Endothelial cell (in vitro differentiated cells): ENCODE measurements around the gene ANKRD65. TPM values are rescaled to one million over a fixed set of nuclear protein-coding genes. Genes with fewer than 3 reads are reported as not detected.

Experiments used
- DNase-seq: peaks from one replicate; pipeline ENCODE4 v3.0.0; 2021; ENCODE audit warnings: low spot score
- H3K27ac Mint-ChIP-seq: one replicate; pipeline ENCODE4 v1.8.0; 2021; ENCODE audit warnings: mixed read lengths, inconsistent platforms; ENCODE audit not compliant: unreplicated experiment
- H3K27me3 Mint-ChIP-seq: one replicate; pipeline ENCODE4 v1.8.0; 2021; ENCODE audit warnings: mild to moderate bottlenecking, moderate library complexity, mixed read lengths, inconsistent platforms; ENCODE audit not compliant: unreplicated experiment
- H3K36me3 Mint-ChIP-seq: one replicate; pipeline ENCODE4 v1.8.0; 2021; ENCODE audit warnings: mild to moderate bottlenecking, low read depth, mixed read lengths, inconsistent platforms; ENCODE audit not compliant: unreplicated experiment
- H3K4me1 Mint-ChIP-seq: one replicate; pipeline ENCODE4 v1.8.0; 2021; ENCODE audit warnings: mild to moderate bottlenecking, mixed read lengths, inconsistent platforms; ENCODE audit not compliant: unreplicated experiment
- H3K4me3 Mint-ChIP-seq: one replicate; pipeline ENCODE4 v1.8.0; 2021; ENCODE audit warnings: mild to moderate bottlenecking, mixed read lengths, inconsistent platforms; ENCODE audit not compliant: unreplicated experiment
- H3K9me3 Mint-ChIP-seq: one replicate; pipeline ENCODE4 v1.8.0; 2021; ENCODE audit warnings: mixed read lengths, inconsistent platforms; ENCODE audit not compliant: unreplicated experiment
- CTCF ChIP-seq: fragments of 200-600 bp; sonication (generic); IDR thresholded peaks from one replicate; pipeline ENCODE4 v1.5.0; 2021; ENCODE audit warnings: antibody characterized with exemption; ENCODE audit not compliant: unreplicated experiment
- total RNA-seq: library from RNA; stranded (reverse); fragmentation: NEBNext Ultra II Directional; extraction: Animal tissue kit (Norgen Biotek cat#: 25700); gene quantifications from one replicate; pipeline ENCODE4 v1.2.1, GENCODE V29; 2021; ENCODE audit not compliant: unreplicated experiment

ANKRD65 gene
- total RNA-seq, 1 donor from 2014 or later, result 0.31 TPM

- H3K27ac Mint-ChIP-seq, result peak overlapping the region; percentile 91
- peak overlapping the region; percentile 98 for H3K4me3 Mint-ChIP-seq
- H3K4me1 Mint-ChIP-seq, result peaks cover 36% of the 10 kb centered on the region
- H3K27me3 Mint-ChIP-seq, result peaks cover 11% of the 10 kb centered on the region
- no peak for TF ChIP-seq CTCF
- peaks cover 45% of the 10 kb centered on the region for H3K36me3 Mint-ChIP-seq
- DNase-seq, result no peak
- H3K9me3 Mint-ChIP-seq, result no peaks in the 10 kb centered on the region
These were observed 22.3 kb downstream of the ANKRD65 start for GRCh38 chr1:1398677-1399186.

DNA sequence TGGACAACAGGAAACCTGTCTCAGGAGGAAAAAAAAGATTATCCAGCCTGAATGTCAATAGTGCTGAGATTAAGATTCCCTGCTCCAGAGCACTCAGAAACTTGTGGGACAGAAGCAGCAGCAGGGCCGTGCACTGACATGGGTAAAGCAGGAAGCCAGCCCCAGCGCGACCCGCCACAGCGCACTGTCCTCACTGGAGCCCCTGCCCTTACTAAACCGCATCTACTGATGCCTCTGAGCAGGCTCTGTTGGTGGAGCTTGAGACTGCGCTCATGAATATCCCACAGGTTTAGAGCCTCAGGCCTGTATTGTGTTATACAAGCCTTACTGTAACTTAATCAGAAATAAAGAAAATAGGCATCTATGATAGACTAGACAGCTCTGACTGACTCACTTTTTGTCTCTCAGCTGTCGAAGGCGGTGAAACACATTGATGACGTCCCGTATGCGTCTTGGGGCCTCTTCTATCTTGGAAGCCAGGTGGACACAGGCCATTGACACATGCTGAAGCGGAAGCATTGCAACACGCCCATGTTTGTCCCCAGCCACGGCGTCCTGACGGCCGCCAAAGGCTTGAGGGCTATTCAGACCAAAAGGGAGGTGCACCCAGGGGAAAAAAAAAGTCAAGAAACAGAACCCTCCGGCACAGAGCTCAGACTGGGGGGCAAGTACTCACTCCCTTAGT, 23.1 kb downstream of the ANKRD65 start:
- Mint-ChIP-seq H3K36me3 (peaks cover 44% of the 10 kb centered on the region), H3K27ac (peak overlapping the region; percentile 91), H3K9me3 (no peaks in the 10 kb centered on the region), H3K4me1 (peaks cover 36% of the 10 kb centered on the region), H3K4me3 (peak overlapping the region; percentile 98), H3K27me3 (peaks cover 8% of the 10 kb centered on the region)
- no peak for TF ChIP-seq CTCF
- no peak for DNase-seq

GRCh38 chr1:1395166-1395565, 25.9 kb downstream of the ANKRD65 start:
- Mint-ChIP-seq H3K4me3 (peak overlapping the region; percentile 69), H3K36me3 (peaks cover 41% of the 10 kb centered on the region), H3K27ac (peak overlapping the region; percentile 67), H3K9me3 (no peaks in the 10 kb centered on the region), H3K4me1 (peaks cover 21% of the 10 kb centered on the region), H3K27me3 (no peaks in the 10 kb centered on the region)
- DNase-seq, result no peak
- no peak for TF ChIP-seq CTCF

GRCh38 chr1:1394116-1394515, 27.0 kb downstream of the ANKRD65 start:
- peaks cover 17% of the 10 kb centered on the region for H3K4me1 Mint-ChIP-seq
- no peaks in the 10 kb centered on the region for H3K27me3 Mint-ChIP-seq
- H3K4me3 Mint-ChIP-seq, result peak overlapping the region; percentile 21
- no peak for DNase-seq
- H3K27ac Mint-ChIP-seq, result no peak overlapping the region
- H3K9me3 Mint-ChIP-seq, result no peaks in the 10 kb centered on the region
- peaks cover 46% of the 10 kb centered on the region for H3K36me3 Mint-ChIP-seq
- TF ChIP-seq CTCF, result no peak

DNA sequence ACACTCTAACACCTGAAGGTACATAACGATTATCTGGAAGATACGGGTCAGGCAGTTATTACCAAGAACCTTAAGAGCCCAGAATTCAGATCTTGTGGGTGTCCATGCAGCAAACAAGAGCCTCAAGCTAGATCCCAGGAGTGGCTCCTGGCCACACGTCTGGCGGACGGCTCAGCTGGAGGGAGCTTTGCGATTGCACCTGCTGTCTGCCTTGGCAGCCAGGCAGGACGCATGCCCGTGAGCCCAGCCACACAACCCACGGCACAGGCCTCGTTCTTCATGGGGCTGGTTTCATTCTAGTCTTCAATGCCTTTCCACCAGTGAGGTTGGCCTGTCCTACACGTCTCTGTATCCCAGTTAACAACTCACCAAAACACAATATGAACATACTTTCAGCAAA, 27.6 kb downstream of the ANKRD65 start:
- Mint-ChIP-seq H3K36me3 (peaks cover 47% of the 10 kb centered on the region), H3K4me1 (peaks cover 16% of the 10 kb centered on the region), H3K4me3 (no peak overlapping the region), H3K27ac (no peak overlapping the region), H3K9me3 (no peaks in the 10 kb centered on the region), H3K27me3 (no peaks in the 10 kb centered on the region)
- TF ChIP-seq CTCF, result no peak
- no peak for DNase-seq
